Ascending aorta (tissue), 2 donors: ENCODE measurements around the gene NTRK3. TPM values are rescaled to one million over a fixed set of nuclear protein-coding genes. Genes with fewer than 3 reads are reported as not detected.

ENCODE experiments used
- DNase-seq, 2 donors: peaks; one replicate each; pipeline ENCODE4 v3.0.0-alpha.2; 2019; ENCODE audit warnings: low spot score in 2 of 2
- H3K27ac ChIP-seq, 2 donors: fragments of 200-600 bp; sonication (generic); one replicate each; pipeline ENCODE4 v1.5.1; 2016 to 2017; ENCODE audit warnings: mild to moderate bottlenecking in 1 of 2
- H3K27me3 ChIP-seq: fragments of 200-600 bp; sonication (generic); one replicate; pipeline ENCODE4 v1.5.1; 2017
- H3K36me3 ChIP-seq, 2 donors: fragments of 200-600 bp; sonication (generic); one replicate each; pipeline ENCODE4 v1.5.1; 2016
- H3K4me1 ChIP-seq, 2 donors: fragments of 200-600 bp; sonication (generic); one replicate each; pipeline ENCODE4 v1.5.1; 2016 to 2017; ENCODE audit warnings: mild to moderate bottlenecking in 1 of 2
- H3K4me3 ChIP-seq, 2 donors: fragments of 200-600 bp; sonication (generic); one replicate each; pipeline ENCODE4 v1.5.1; 2016 to 2017; ENCODE audit warnings: mild to moderate bottlenecking in 1 of 2
- H3K9me3 ChIP-seq, 2 donors: fragments of 200-600 bp; sonication (generic); one replicate each; pipeline ENCODE4 v1.5.1; 2016
- CTCF ChIP-seq, 3 experiments: fragments of 200-600 bp in 2 of 3; fragments of 450-650 bp in 1 of 3; sonication (generic) in 2 of 3; IDR thresholded peaks; one replicate each; pipeline ENCODE4 v1.5.1; 2016 to 2019; ENCODE audit warnings: antibody characterized with exemption in 3 of 3, mild to moderate bottlenecking in 1 of 3, moderate library complexity in 1 of 3
- intact Hi-C: fragments of 100-400 bp; cut with DNase I; formaldehyde crosslinking; loops from one replicate; pipeline ENCODE4 v1.15.1; 2023
- total RNA-seq: library from RNA; depleted of rRNA; stranded (reverse); fragments of >200 nt; gene quantifications from one replicate; pipeline ENCODE4 v1.1.0, GENCODE V29; 2016

NTRK3 gene
- total RNA-seq, 1 donor from 2014 or later: 52.7 TPM

GRCh38 chr15:88125576-88125975 is 131.0 kb downstream of the NTRK3 start:
- intact Hi-C loops: no loop called here
- DNase-seq: peak in 1 of 2 donors; percentile 74
- H3K27ac ChIP-seq: peak overlapping the region; percentile 31 to 44

GRCh38 chr15:88124199-88124598 is 132.3 kb downstream of the NTRK3 start:
- no peak overlapping the region for H3K4me3 ChIP-seq
- no peaks in the 10 kb centered on the region for H3K27me3 ChIP-seq
- H3K36me3 ChIP-seq: no peaks in the 10 kb centered on the region
- no peak overlapping the region for H3K27ac ChIP-seq
- intact Hi-C loops: loop anchor here (5.0 kb wide), 1 partner anchor 42 kb away; no protein-coding TSS in a partner anchor
- peaks cover 5 to 25% of the 10 kb centered on the region in 2 donors for H3K4me1 ChIP-seq
- TF ChIP-seq CTCF (IDR thresholded peaks at IDR 0.05): no peak
- DNase-seq: no peak
- no peaks in the 10 kb centered on the region for H3K9me3 ChIP-seq

More at GRCh38 chr15:88125576-88125975, 131.0 kb downstream of the NTRK3 start:
- no peak for TF ChIP-seq CTCF (IDR thresholded peaks at IDR 0.05)
- Histone ChIP-seq H3K36me3 (no peaks in the 10 kb centered on the region), H3K27me3 (no peaks in the 10 kb centered on the region), H3K9me3 (no peaks in the 10 kb centered on the region), H3K4me1 (peaks cover 5 to 25% of the 10 kb centered on the region in 2 donors), H3K4me3 (no peak overlapping the region)

DNA sequence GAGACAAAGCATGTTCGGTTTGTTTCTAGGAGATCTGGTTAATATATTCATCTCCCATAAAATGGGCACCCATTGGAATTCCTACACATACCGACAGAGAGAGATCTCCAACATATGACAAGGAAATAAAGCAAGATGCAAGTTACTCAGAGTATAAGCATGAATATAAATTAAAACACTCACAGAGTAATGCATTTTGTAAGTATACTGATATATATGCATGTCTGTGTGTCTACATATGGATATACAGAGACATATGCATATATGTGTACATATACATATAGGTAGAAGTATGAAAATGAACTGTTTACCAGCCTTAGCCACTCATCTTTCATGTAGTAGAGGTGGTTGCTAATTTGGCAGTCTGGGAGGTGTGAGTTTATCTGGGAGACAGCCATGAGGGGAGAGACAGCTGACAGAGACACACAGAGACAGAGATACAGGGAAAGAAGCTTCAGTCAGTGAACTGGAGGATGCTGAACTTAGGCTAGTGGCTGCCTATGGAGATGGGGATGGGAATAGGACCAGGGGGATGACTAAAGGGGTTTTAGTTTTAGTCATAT is 134.5 kb downstream of the NTRK3 start:
- intact Hi-C loops: loop anchor here (5.0 kb wide), 1 partner anchor 40 kb away; no protein-coding TSS in a partner anchor
- no peak for TF ChIP-seq CTCF (IDR thresholded peaks at IDR 0.05)
- peaks cover 3 to 16% of the 10 kb centered on the region in 2 donors for H3K4me1 ChIP-seq
- no peak overlapping the region for H3K4me3 ChIP-seq
- no peaks in the 10 kb centered on the region for H3K27me3 ChIP-seq
- DNase-seq: no peak
- H3K36me3 ChIP-seq: no peaks in the 10 kb centered on the region
- no peak overlapping the region for H3K27ac ChIP-seq
- H3K9me3 ChIP-seq: no peaks in the 10 kb centered on the region

GRCh38 chr15:88120026-88120425 is 136.5 kb downstream of the NTRK3 start:
- Histone ChIP-seq H3K4me1 (peaks cover 0 to 11% of the 10 kb centered on the region in 2 donors), H3K36me3 (no peaks in the 10 kb centered on the region), H3K9me3 (no peaks in the 10 kb centered on the region), H3K4me3 (no peak overlapping the region), H3K27me3 (no peaks in the 10 kb centered on the region), H3K27ac (no peak overlapping the region)
- intact Hi-C loops: loop anchor here (5.0 kb wide), 1 partner anchor 38 kb away; no protein-coding TSS in a partner anchor
- no peak for TF ChIP-seq CTCF (IDR thresholded peaks at IDR 0.05)
- no peak for DNase-seq

GRCh38 chr15:88118741-88119140 is 137.8 kb downstream of the NTRK3 start:
- Histone ChIP-seq H3K9me3 (no peaks in the 10 kb centered on the region), H3K27me3 (no peaks in the 10 kb centered on the region), H3K36me3 (no peaks in the 10 kb centered on the region), H3K4me3 (no peak overlapping the region), H3K4me1 (peaks cover 0 to 11% of the 10 kb centered on the region in 2 donors), H3K27ac (no peak overlapping the region)
- no peak for DNase-seq
- no peak for TF ChIP-seq CTCF (IDR thresholded peaks at IDR 0.05)
- intact Hi-C loops: no loop called here
